Transverse colon (tissue), 4 donors: ENCODE measurements around the gene MYO7B.

ENCODE experiments used
- CTCF ChIP-seq, 5 experiments: fragments of 200-600 bp in 3 of 5; fragments of 450-650 bp in 2 of 5; sonication (generic) in 3 of 5; IDR thresholded peaks; 1 replicate in 2 of 5; 2 replicates in 3 of 5; pipeline ENCODE4 v1.5.1; 2016 to 2017; ENCODE audit warnings: antibody characterized with exemption in 5 of 5, inconsistent platforms in 3 of 5, mild to moderate bottlenecking in 2 of 5, moderate library complexity in 1 of 5
- EP300 ChIP-seq: sonication (generic); formaldehyde crosslinking; IDR thresholded peaks from one replicate; pipeline ENCODE4 v1.6.1; 2017; ENCODE audit warnings: antibody characterized with exemption, low read depth
- POLR2A ChIP-seq: fragments of 450-650 bp; IDR thresholded peaks from one replicate; pipeline ENCODE4 v1.6.1; 2016; ENCODE audit warnings: antibody characterized with exemption, mild to moderate bottlenecking, moderate library complexity
- POLR2AphosphoS5 ChIP-seq, 3 donors: sonication (generic); formaldehyde crosslinking; IDR thresholded peaks; one replicate each; pipeline ENCODE4 v1.6.1; 2016; ENCODE audit warnings: antibody characterized with exemption in 3 of 3

- TF ChIP-seq CTCF (IDR thresholded peaks at IDR 0.05) (no peak), POLR2AphosphoS5 (IDR thresholded peaks at IDR 0.05) (no peak), POLR2A (no peak), EP300 (no peak)
Observed at GRCh38 chr2:127672341-127673224, 137.1 kb downstream of the MYO7B start.
